ENCODE results near the gene SOX6. TPM values are rescaled to one million over a fixed set of nuclear protein-coding genes. Genes with fewer than 3 reads are reported as not detected.

The SOX6 gene
- total and polyA plus RNA-seq, 2 donors (not counting 1 experiment from before 2014, with no cell fraction given): 3.0 to 5.1 TPM

GRCh38 chr11:15933886-15934625 lies 422.3 kb downstream of the SOX6 start:
- no peaks in the 10 kb centered on the region for H3K79me2 ChIP-seq (ENCODE audit: control insufficient read depth, insufficient read depth, low read length)
- peaks cover 2% of the 10 kb centered on the region for H3K4me1 ChIP-seq (ENCODE audit: control insufficient read depth, extremely low read depth, insufficient read depth, low read length)
- no peak overlapping the region for H3K4me3 ChIP-seq (replicated peaks in 1 of 4; ENCODE audit: control extremely low read depth in 1 of 4, insufficient read depth in 1 of 4, low read depth in 3 of 4, low read length in 4 of 4)
- H3K27me3 ChIP-seq (ENCODE audit: control insufficient read depth, insufficient read depth, low read length): no peaks in the 10 kb centered on the region
- peak in 1 of 2 donors; percentile 71 for DNase-seq (ENCODE audit: low read depth in 2 of 2)
- H3K9me3 ChIP-seq (ENCODE audit: control insufficient read depth, insufficient read depth, low read depth, low read length): no peaks in the 10 kb centered on the region
- H3K36me3 ChIP-seq (ENCODE audit: control insufficient read depth, insufficient read depth, low read length): no peaks in the 10 kb centered on the region
- H3K4me2 ChIP-seq (ENCODE audit: extremely low read depth, insufficient read depth, low read length): no peak overlapping the region
- TF ChIP-seq EZH2 (IDR thresholded peaks at IDR 0.05; ENCODE audit: low read length, missing control alignments): no peak
- no peak for TF ChIP-seq CTCF (conservative IDR thresholded peaks at IDR 0.05 in 1 of 2, IDR thresholded peaks at IDR 0.05 in 1 of 2; ENCODE audit: low read depth in 1 of 2, low read length in 2 of 2)
- no peak overlapping the region for H2AFZ ChIP-seq (ENCODE audit: low read length)
- no peak overlapping the region for H3K9ac ChIP-seq (ENCODE audit: insufficient read depth, low read length)
- H3K27ac ChIP-seq (ENCODE audit: insufficient read depth, low read length): no peak overlapping the region
- no peaks in the 10 kb centered on the region for H4K20me1 ChIP-seq (ENCODE audit: control insufficient read depth, extremely low read depth, insufficient read depth, low read length)

DNA sequence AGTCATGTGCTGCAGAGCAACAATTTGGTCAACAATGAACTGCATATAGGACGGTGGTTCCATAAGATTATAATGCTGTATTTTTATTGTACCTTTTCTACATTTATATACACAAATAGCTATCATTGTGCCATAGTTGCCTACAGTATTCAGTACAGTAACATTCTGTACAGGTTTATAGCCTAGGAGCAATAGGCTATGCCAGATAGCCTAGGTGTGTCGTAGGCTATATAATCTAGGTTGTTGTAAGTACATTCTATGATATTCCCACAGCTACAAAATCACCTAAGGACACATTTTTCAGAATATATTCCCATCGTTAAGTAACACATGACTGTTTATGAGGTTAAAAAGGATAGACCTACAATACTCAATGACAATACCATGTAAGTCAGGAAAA lies 423.9 kb downstream of the SOX6 start:
- no peak for TF ChIP-seq CTCF (conservative IDR thresholded peaks at IDR 0.05 in 1 of 2, IDR thresholded peaks at IDR 0.05 in 1 of 2; ENCODE audit: low read depth in 1 of 2, low read length in 2 of 2)
- TF ChIP-seq EZH2 (IDR thresholded peaks at IDR 0.05; ENCODE audit: low read length, missing control alignments): no peak
- H3K4me1 ChIP-seq (ENCODE audit: control insufficient read depth, extremely low read depth, insufficient read depth, low read length): no peaks in the 10 kb centered on the region
- no peak for DNase-seq (ENCODE audit: low read depth in 2 of 2)
- H4K20me1 ChIP-seq (ENCODE audit: control insufficient read depth, extremely low read depth, insufficient read depth, low read length): no peaks in the 10 kb centered on the region
- no peak overlapping the region for H2AFZ ChIP-seq (ENCODE audit: low read length)
- H3K79me2 ChIP-seq (ENCODE audit: control insufficient read depth, insufficient read depth, low read length): no peaks in the 10 kb centered on the region
- no peak overlapping the region for H3K27ac ChIP-seq (ENCODE audit: insufficient read depth, low read length)
- no peaks in the 10 kb centered on the region for H3K27me3 ChIP-seq (ENCODE audit: control insufficient read depth, insufficient read depth, low read length)
- H3K4me2 ChIP-seq (ENCODE audit: extremely low read depth, insufficient read depth, low read length): no peak overlapping the region
- H3K9me3 ChIP-seq (ENCODE audit: control insufficient read depth, insufficient read depth, low read depth, low read length): no peaks in the 10 kb centered on the region
- H3K4me3 ChIP-seq (replicated peaks in 1 of 4; ENCODE audit: control extremely low read depth in 1 of 4, insufficient read depth in 1 of 4, low read depth in 3 of 4, low read length in 4 of 4): no peak overlapping the region
- H3K36me3 ChIP-seq (ENCODE audit: control insufficient read depth, insufficient read depth, low read length): no peaks in the 10 kb centered on the region
- no peak overlapping the region for H3K9ac ChIP-seq (ENCODE audit: insufficient read depth, low read length)

- DNase-seq (ENCODE audit: low read depth in 2 of 2): no peak
- TF ChIP-seq EZH2 (IDR thresholded peaks at IDR 0.05; ENCODE audit: low read length, missing control alignments) (no peak), CTCF (conservative IDR thresholded peaks at IDR 0.05 in 1 of 2, IDR thresholded peaks at IDR 0.05 in 1 of 2; ENCODE audit: low read depth in 1 of 2, low read length in 2 of 2) (no peak)
- no peaks in the 10 kb centered on the region for H3K4me1 ChIP-seq (ENCODE audit: control insufficient read depth, extremely low read depth, insufficient read depth, low read length)
- no peak overlapping the region for H3K27ac ChIP-seq (ENCODE audit: insufficient read depth, low read length)
- H3K79me2 ChIP-seq (ENCODE audit: control insufficient read depth, insufficient read depth, low read length): no peaks in the 10 kb centered on the region
- H2AFZ ChIP-seq (ENCODE audit: low read length): no peak overlapping the region
- H3K4me3 ChIP-seq (replicated peaks in 1 of 4; ENCODE audit: control extremely low read depth in 1 of 4, insufficient read depth in 1 of 4, low read depth in 3 of 4, low read length in 4 of 4): no peak overlapping the region
- no peaks in the 10 kb centered on the region for H3K36me3 ChIP-seq (ENCODE audit: control insufficient read depth, insufficient read depth, low read length)
- H3K27me3 ChIP-seq (ENCODE audit: control insufficient read depth, insufficient read depth, low read length): no peaks in the 10 kb centered on the region
- no peaks in the 10 kb centered on the region for H3K9me3 ChIP-seq (ENCODE audit: control insufficient read depth, insufficient read depth, low read depth, low read length)
- H3K4me2 ChIP-seq (ENCODE audit: extremely low read depth, insufficient read depth, low read length): no peak overlapping the region
- H3K9ac ChIP-seq (ENCODE audit: insufficient read depth, low read length): no peak overlapping the region
- no peaks in the 10 kb centered on the region for H4K20me1 ChIP-seq (ENCODE audit: control insufficient read depth, extremely low read depth, insufficient read depth, low read length)
Observed at GRCh38 chr11:15931497-15931896, 424.8 kb downstream of the SOX6 start.

All from fibroblast of lung (primary cell).